Vagina (tissue), 2 donors: Measurements from ENCODE around the gene PTPRG.

Experiments used
- POLR2A ChIP-seq, 2 donors: fragments of 450-650 bp; IDR thresholded peaks; one replicate each; pipeline ENCODE4 v1.6.1; 2017; ENCODE audit warnings: antibody characterized with exemption in 2 of 2, mild to moderate bottlenecking in 2 of 2, moderate library complexity in 2 of 2
- POLR2AphosphoS5 ChIP-seq, 2 donors: sonication (generic); formaldehyde crosslinking; IDR thresholded peaks; one replicate each; pipeline ENCODE4 v1.9.0; 2017; ENCODE audit warnings: antibody characterized with exemption in 2 of 2, mild to moderate bottlenecking in 2 of 2, low read depth in 1 of 2; ENCODE audit not compliant: insufficient read depth in 1 of 2
- TF ChIP-seq, protein P1 (sequence below), 3 experiments: fragments of 450-650 bp in 2 of 3; fragments of 200-600 bp in 1 of 3; sonication (generic) in 1 of 3; IDR thresholded peaks; one replicate each; pipeline ENCODE4 v1.5.1; 2017 to 2019; ENCODE audit warnings: antibody characterized with exemption in 3 of 3, mild to moderate bottlenecking in 2 of 3, moderate library complexity in 2 of 3

DNA sequence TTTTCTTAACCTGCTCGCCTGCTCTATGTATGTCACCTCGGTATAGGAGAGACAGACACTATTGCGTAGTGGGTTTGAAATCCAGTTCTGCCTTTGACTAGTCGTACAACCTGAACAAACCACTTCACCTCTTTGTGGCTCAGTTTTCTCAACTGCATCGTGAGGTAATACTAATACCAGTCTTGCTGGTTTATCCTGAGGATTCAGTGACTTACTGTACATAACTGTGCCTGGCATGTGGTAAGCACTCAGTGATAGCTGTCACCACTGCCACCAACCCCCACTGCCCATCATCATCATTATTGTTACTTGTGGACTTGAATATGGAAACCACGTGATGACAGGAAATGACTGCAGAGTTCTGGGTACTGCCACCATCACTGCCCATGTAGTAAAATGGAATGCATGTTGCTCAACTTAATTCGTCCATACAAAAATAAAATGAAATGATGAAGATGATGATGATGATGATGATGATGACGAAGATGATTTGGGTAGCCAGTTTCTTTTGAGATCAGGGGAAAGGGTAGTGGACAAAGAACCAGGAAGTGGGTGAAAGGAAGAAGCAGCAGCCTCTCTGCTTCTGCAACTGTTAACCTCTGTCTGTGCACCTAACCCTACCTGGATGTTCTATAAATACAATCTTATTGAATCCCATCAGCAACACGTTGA lies 583.9 kb downstream of the PTPRG start:
- TF ChIP-seq, protein P1, sequence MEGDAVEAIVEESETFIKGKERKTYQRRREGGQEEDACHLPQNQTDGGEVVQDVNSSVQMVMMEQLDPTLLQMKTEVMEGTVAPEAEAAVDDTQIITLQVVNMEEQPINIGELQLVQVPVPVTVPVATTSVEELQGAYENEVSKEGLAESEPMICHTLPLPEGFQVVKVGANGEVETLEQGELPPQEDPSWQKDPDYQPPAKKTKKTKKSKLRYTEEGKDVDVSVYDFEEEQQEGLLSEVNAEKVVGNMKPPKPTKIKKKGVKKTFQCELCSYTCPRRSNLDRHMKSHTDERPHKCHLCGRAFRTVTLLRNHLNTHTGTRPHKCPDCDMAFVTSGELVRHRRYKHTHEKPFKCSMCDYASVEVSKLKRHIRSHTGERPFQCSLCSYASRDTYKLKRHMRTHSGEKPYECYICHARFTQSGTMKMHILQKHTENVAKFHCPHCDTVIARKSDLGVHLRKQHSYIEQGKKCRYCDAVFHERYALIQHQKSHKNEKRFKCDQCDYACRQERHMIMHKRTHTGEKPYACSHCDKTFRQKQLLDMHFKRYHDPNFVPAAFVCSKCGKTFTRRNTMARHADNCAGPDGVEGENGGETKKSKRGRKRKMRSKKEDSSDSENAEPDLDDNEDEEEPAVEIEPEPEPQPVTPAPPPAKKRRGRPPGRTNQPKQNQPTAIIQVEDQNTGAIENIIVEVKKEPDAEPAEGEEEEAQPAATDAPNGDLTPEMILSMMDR (IDR thresholded peaks at IDR 0.05) = no peak
- TF ChIP-seq POLR2A (IDR thresholded peaks at IDR 0.05) = no peak
- TF ChIP-seq POLR2AphosphoS5 (IDR thresholded peaks at IDR 0.05; ENCODE audit: insufficient read depth in 1 of 2, low read depth in 1 of 2) = no peak
